GM12878 (cell line): ENCODE results near the gene ZNF239. TPM values are rescaled to one million over a fixed set of nuclear protein-coding genes. Genes with fewer than 3 reads are reported as not detected.

Source experiments
- ATAC-seq: fragments of 200-7000 bp; cut with Tn5 transposase; 3 replicates; pipeline ENCODE4 v1.9.1; 2020; ENCODE audit warnings: mild to moderate bottlenecking, moderate library complexity
- BruUV-seq: library from RNA; stranded (reverse); fragments of 400-500 nt; replicated peaks from 2 replicates; lab custom pipeline; 2021; lab: Mats Ljungman, UMichigan
- CTCF ChIA-PET: fragments of 300-600 bp; sonication (Branson Sonifier 250); formaldehyde crosslinking; extraction: SDS; loops from one replicate; lab custom pipeline; 2021; ENCODE audit warnings: inconsistent platforms; lab: Yijun Ruan, JAX
- POLR2A ChIA-PET: fragments of 350-600 bp; formaldehyde crosslinking; extraction: SDS; loops from one replicate; lab custom pipeline; 2021; ENCODE audit warnings: inconsistent platforms; lab: Charles Lee
- RAD21 ChIA-PET: fragments of 300-600 bp; sonication (Branson Sonifier 250); formaldehyde crosslinking; loops from one replicate; lab custom pipeline; 2023; ENCODE audit warnings: antibody characterized with exemption; ENCODE audit not compliant: unreplicated experiment; lab: Charles Lee
- SMC1A ChIA-PET: fragments of 300-600 bp; sonication (Branson Sonifier 250); formaldehyde crosslinking; loops from one replicate; lab custom pipeline; 2023; ENCODE audit not compliant: unreplicated experiment, uncharacterized antibody; lab: Charles Lee
- DNase-seq: peaks from one replicate; pipeline ENCODE4 v3.0.0-alpha.2; 2011; ENCODE audit warnings: low read depth, low spot score
- FAIRE-seq: peaks from 3 replicates; lab custom pipeline; 2011; peaks lifted over from hg19 to GRCh38; lab: Jason Lieb, UNC
- H2AFZ ChIP-seq: 2 replicates; pipeline ENCODE4 v1.6.0; 2011; ENCODE audit warnings: low read depth, low read length, control low read depth; ENCODE audit not compliant: control insufficient read depth
- H3K27ac ChIP-seq: 2 replicates; pipeline ENCODE4 v1.5.1; 2011; ENCODE audit warnings: control low read depth; ENCODE audit not compliant: control insufficient read depth, insufficient read depth
- H3K27me3 ChIP-seq, 2 experiments: replicated peaks in 1 of 2; 2 replicates each; pipeline versions ENCODE4 v1.6.0 to v1.6.1; 2011; ENCODE audit warnings: low read length in 1 of 2; ENCODE audit not compliant: control insufficient read depth in 2 of 2, insufficient read depth in 2 of 2
- H3K36me3 ChIP-seq, 2 experiments: 2 replicates each; pipeline ENCODE4 v1.5.1; 2011; ENCODE audit warnings: low read length in 1 of 2; ENCODE audit not compliant: control insufficient read depth in 2 of 2, insufficient read depth in 2 of 2
- H3K4me1 ChIP-seq: 2 replicates; pipeline ENCODE4 v1.6.1; 2011; ENCODE audit warnings: mild to moderate bottlenecking, low read length, moderate library complexity, mixed read lengths; ENCODE audit not compliant: control insufficient read depth, insufficient read depth
- H3K4me2 ChIP-seq: 2 replicates; pipeline ENCODE4 v1.6.0; 2011; ENCODE audit warnings: control low read depth; ENCODE audit not compliant: control insufficient read depth, insufficient read depth
- H3K4me3 ChIP-seq: fragments of 200-600 bp; sonication (generic); 2 replicates; pipeline ENCODE4 v1.5.1; 2016
- H3K79me2 ChIP-seq: 2 replicates; pipeline ENCODE4 v1.6.0; 2011; ENCODE audit warnings: low read length; ENCODE audit not compliant: control insufficient read depth, insufficient read depth
- H3K9ac ChIP-seq: 2 replicates; pipeline ENCODE4 v1.8.0; 2011; ENCODE audit warnings: low read length, control low read depth, mixed read lengths; ENCODE audit not compliant: control insufficient read depth, insufficient read depth
- H3K9me3 ChIP-seq: replicated peaks from 3 replicates; pipeline ENCODE4 v1.5.1; 2011; ENCODE audit warnings: mild to moderate bottlenecking, low read length; ENCODE audit not compliant: control insufficient read depth, insufficient read depth
- H4K20me1 ChIP-seq: 2 replicates; pipeline ENCODE4 v1.6.0; 2011; ENCODE audit not compliant: control insufficient read depth, insufficient read depth
- BCL3 ChIP-seq: IDR thresholded peaks from 2 replicates; pipeline ENCODE4 v1.6.1; 2011; ENCODE audit warnings: borderline replicate concordance, low read depth, mild to moderate bottlenecking, moderate library complexity, low read length; ENCODE audit not compliant: insufficient read depth, poor library complexity, severe bottlenecking
- BMI1 ChIP-seq: fragments of 450-650 bp; IDR thresholded peaks from 2 replicates; pipeline ENCODE4 v1.6.1; 2016; ENCODE audit warnings: mild to moderate bottlenecking, moderate library complexity, borderline replicate concordance
- CBX5 ChIP-seq: sonication (generic); IDR thresholded peaks from 2 replicates; pipeline ENCODE4 v1.6.1; 2016; ENCODE audit warnings: low read depth, moderate library complexity, mild to moderate bottlenecking, inconsistent platforms
- CTCF ChIP-seq, 3 experiments: IDR thresholded peaks in 2 of 3; conservative IDR thresholded peaks in 1 of 3; 2 replicates each; pipeline ENCODE4 v1.5.1; 2011; ENCODE audit warnings: low read depth in 3 of 3, low read length in 3 of 3, mild to moderate bottlenecking in 3 of 3, control low read depth in 2 of 3, moderate library complexity in 2 of 3, inconsistent platforms in 1 of 3, mixed read lengths in 1 of 3; ENCODE audit not compliant: control insufficient read depth in 2 of 3, insufficient read depth in 1 of 3; ENCODE audit errors: extremely low read depth in 1 of 3
- HCFC1 ChIP-seq: fragments of 150-350 bp; IDR thresholded peaks from 2 replicates; pipeline ENCODE4 v1.6.1; 2014; ENCODE audit warnings: low read length
- HSF1 ChIP-seq: fragments of 150-350 bp; IDR thresholded peaks from 2 replicates; pipeline ENCODE4 v1.6.1; 2014; ENCODE audit warnings: mild to moderate bottlenecking, low read depth, low read length
- KDM1A ChIP-seq: fragments of 200-600 bp; sonication (generic); IDR thresholded peaks from 2 replicates; pipeline ENCODE4 v1.6.1; 2016; ENCODE audit warnings: borderline replicate concordance
- MTA3 ChIP-seq: IDR thresholded peaks from 2 replicates; pipeline ENCODE4 v1.6.1; 2012; ENCODE audit warnings: low read length, inconsistent platforms, borderline replicate concordance
- RAD21 ChIP-seq: IDR thresholded peaks from 2 replicates; pipeline ENCODE4 v1.6.1; 2011; ENCODE audit warnings: mild to moderate bottlenecking, low read depth, low read length, moderate library complexity; ENCODE audit not compliant: insufficient read depth
- STAT3 ChIP-seq: IDR thresholded peaks from 2 replicates; pipeline ENCODE4 v1.6.1; 2011; ENCODE audit warnings: low read depth, low read length, improper control_type of control experiment
- SUZ12 ChIP-seq: fragments of 200-600 bp; sonication (generic); IDR thresholded peaks from one replicate; pipeline ENCODE4 v1.6.1; 2018; ENCODE audit warnings: antibody characterized with exemption, mild to moderate bottlenecking; ENCODE audit not compliant: unreplicated experiment
- YBX1 ChIP-seq: fragments of 450-650 bp; IDR thresholded peaks from 2 replicates; pipeline ENCODE4 v1.6.1; 2016; ENCODE audit warnings: antibody characterized with exemption
- ZBED1 ChIP-seq: IDR thresholded peaks from 2 replicates; pipeline ENCODE4 v1.6.1; 2016; ENCODE audit warnings: borderline replicate concordance
- ZNF207 ChIP-seq: fragments of 450-650 bp; IDR thresholded peaks from 2 replicates; pipeline ENCODE4 v1.6.1; 2014; ENCODE audit warnings: antibody characterized with exemption, mild to moderate bottlenecking, borderline replicate concordance
- WGBS: methylation state at CpG from one replicate; pipeline ENCODE4 v1.1.6; 2016; ENCODE audit warnings: low lambda C conversion rate; ENCODE audit not compliant: insufficient replicate concordance, insufficient coverage; ENCODE audit errors: missing lambda C conversion rate; 5-methylcytosine and 5-hydroxymethylcytosine counted together
- in situ Hi-C: fragments of 300-500 bp; cut with MboI; formaldehyde crosslinking; loops from 9 replicates; pipeline ENCODE4 v1.14.3; 2018; ENCODE audit warnings: mixed read lengths
- intact Hi-C: fragments of 100-400 bp; cut with micrococcal nuclease; formaldehyde crosslinking; loops from one replicate; pipeline ENCODE4 v1.14.2; 2022; ENCODE audit not compliant: unreplicated experiment
- polyA plus RNA-seq, 11 experiments: library from polyadenylated mRNA; depleted of rRNA in 4 of 11; unstranded in 6 of 11; stranded (reverse) in 5 of 11; fragments of >200 nt; fragmentation: Nextera tagmentation in 4 of 11; fragmentation: Illumina TruSeq in 1 of 11; extraction: Ambion mirVana in 4 of 11; extraction: Trizol in 1 of 11; gene quantifications; 1 replicate in 1 of 11; 2 replicates in 10 of 11; pipeline versions ENCODE4 v1.2.1 to v1.2.3, GENCODE V29; 2011 to 2016; ENCODE audit warnings: inconsistent platforms in 2 of 11, missing spikeins in 2 of 11, low read depth in 1 of 11
- total RNA-seq, 4 experiments: library from RNA; depleted of rRNA in 3 of 4; stranded (reverse); fragments of >200 nt in 3 of 4; fragmentation: Illumina TruSeq in 1 of 4; extraction: Trizol in 1 of 4; gene quantifications; 2 replicates each; pipeline versions ENCODE4 v1.2.1 to v1.2.3, GENCODE V29; 2013 to 2021

ZNF239 gene
- total and polyA plus RNA-seq, 10 of the 15 experiments (the other 5 are each of a cell fraction or from before 2014, with no cell fraction given), result 0.12 to 0.75 (median 0.43) TPM

- no peaks in the 10 kb centered on the region for H3K36me3 ChIP-seq
- no peak for TF ChIP-seq CBX5
- no peak for TF ChIP-seq HSF1
- TF ChIP-seq KDM1A, result no peak
- TF ChIP-seq ZNF207, result no peak
- FAIRE-seq, result no peak
- in situ Hi-C loops, result no loop called here
- no peak overlapping the region for H3K4me3 ChIP-seq
- no peak for DNase-seq
- ChIA-PET CTCF (no interaction called here), RAD21 (interaction anchor here (0.7 kb wide), 1 partner anchor 10 kb away, joined by 3 read pairs; no protein-coding TSS in a partner anchor), SMC1A (no interaction called here), POLR2A (no interaction called here)
- H3K27ac ChIP-seq, result no peak overlapping the region
- intact Hi-C loops, result no loop called here
- no peaks in the 10 kb centered on the region for H3K27me3 ChIP-seq
- H4K20me1 ChIP-seq, result no peaks in the 10 kb centered on the region
- H3K4me2 ChIP-seq, result no peak overlapping the region
- H3K79me2 ChIP-seq, result no peaks in the 10 kb centered on the region
- H3K9ac ChIP-seq, result no peak overlapping the region
- no TSS peak for BruUV-seq
- H3K9me3 ChIP-seq, result no peaks in the 10 kb centered on the region; the same call in 2 of the 3 replicates
- H3K4me1 ChIP-seq, result no peaks in the 10 kb centered on the region
- no peak for ATAC-seq
- 53% methylated on average over 5 of the region's 5 CpGs for WGBS
- no peak overlapping the region for H2AFZ ChIP-seq
Observed at GRCh38 chr10:43585046-43585445, 10.6 kb upstream of the ZNF239 start.

GRCh38 chr10:43584051-43584450, 9.6 kb upstream of the ZNF239 start:
- intact Hi-C loops (no loop called here), in situ Hi-C loops (no loop called here)
- RAD21 ChIA-PET, result no interaction called here
- H2AFZ ChIP-seq, result no peak overlapping the region
- H3K79me2 ChIP-seq, result no peaks in the 10 kb centered on the region
- ATAC-seq (no peak), FAIRE-seq (no peak), DNase-seq (no peak)
- no peaks in the 10 kb centered on the region for H3K36me3 ChIP-seq
- H3K27ac ChIP-seq, result no peak overlapping the region
- 74% methylated on average over 4 of the region's 4 CpGs for WGBS
- H4K20me1 ChIP-seq, result no peaks in the 10 kb centered on the region
- no peaks in the 10 kb centered on the region; the same call in 2 of the 3 replicates for H3K9me3 ChIP-seq
- no TSS peak for BruUV-seq
- POLR2A ChIA-PET, result no interaction called here
- no peaks in the 10 kb centered on the region for H3K4me1 ChIP-seq
- no peaks in the 10 kb centered on the region for H3K27me3 ChIP-seq
- CTCF ChIA-PET, result no interaction called here
- no peak overlapping the region for H3K9ac ChIP-seq
- SMC1A ChIA-PET, result no interaction called here
- no peak overlapping the region for H3K4me3 ChIP-seq
- TF ChIP-seq SUZ12, result no peak
- TF ChIP-seq MTA3, result no peak
- no peak for TF ChIP-seq BCL3
- no peak for TF ChIP-seq CTCF (IDR thresholded peaks at IDR 0.05 in 2 of 3, conservative IDR thresholded peaks at IDR 0.05 in 1 of 3; ENCODE audit: control insufficient read depth in 2 of 3, extremely low read depth in 1 of 3, insufficient read depth in 1 of 3, low read depth in 3 of 3, low read length in 3 of 3)
- TF ChIP-seq HCFC1, result no peak
- no peak for TF ChIP-seq RAD21
- no peak for TF ChIP-seq STAT3
- TF ChIP-seq ZBED1, result no peak
- no peak for TF ChIP-seq YBX1
- TF ChIP-seq BMI1, result no peak
- no peak overlapping the region for H3K4me2 ChIP-seq
